HepG2 (cell line): Measurements from ENCODE around the gene CDH13. TPM values are rescaled to one million over a fixed set of nuclear protein-coding genes. Genes with fewer than 3 reads are reported as not detected.

Experiments used
- ATAC-seq: fragments of 200-7000 bp; cut with Tn5 transposase; 3 replicates; pipeline ENCODE4 v1.9.1; 2020; ENCODE audit warnings: mild to moderate bottlenecking, moderate library complexity
- BruUV-seq: library from RNA; stranded (reverse); fragments of 400-500 nt; replicated peaks from 2 replicates; lab custom pipeline; 2021; lab: Mats Ljungman, UMichigan
- CTCF ChIA-PET: fragments of 300-600 bp; formaldehyde crosslinking; extraction: SDS; loops from one replicate; lab custom pipeline; 2021; ENCODE audit warnings: low total read pairs, inconsistent platforms, low intra/inter-chr PET ratio; lab: Yijun Ruan, JAX
- POLR2A ChIA-PET: fragments of 350-600 bp; sonication (Branson Sonifier 250); formaldehyde crosslinking; loops from one replicate; lab custom pipeline; 2020; ENCODE audit warnings: antibody characterized with exemption, inconsistent platforms; lab: Yijun Ruan, JAX
- DNase-seq: peaks from one replicate; pipeline ENCODE4 v3.0.0-alpha.2; 2015; ENCODE audit warnings: low spot score
- FAIRE-seq: peaks from 3 replicates; lab custom pipeline; 2011; peaks lifted over from hg19 to GRCh38; lab: Jason Lieb, UNC
- H2AFZ ChIP-seq: one replicate; pipeline ENCODE4 v1.6.1; 2011; ENCODE audit warnings: low read length, inconsistent platforms
- H3K27ac ChIP-seq: fragments of 300-600 bp; 3 replicates; pipeline ENCODE4 v1.8.0; 2011; ENCODE audit warnings: mixed run types, mild to moderate bottlenecking, mixed read lengths, low read length, inconsistent platforms; ENCODE audit not compliant: insufficient read depth; ENCODE audit errors: extremely low read length
- H3K27me3 ChIP-seq, 2 experiments: fragments of 200-600 bp in 1 of 2; 2 replicates in 1 of 2; 3 replicates in 1 of 2; pipeline versions ENCODE4 v1.6.0 to v1.8.0; 2011; ENCODE audit warnings: low read length in 2 of 2, mild to moderate bottlenecking in 2 of 2, moderate library complexity in 2 of 2, inconsistent platforms in 1 of 2; ENCODE audit not compliant: insufficient read depth in 2 of 2, control insufficient read depth in 1 of 2
- H3K36me3 ChIP-seq, 2 experiments: fragments of 200-600 bp in 1 of 2; replicated peaks in 1 of 2; 2 replicates in 1 of 2; 3 replicates in 1 of 2; pipeline versions ENCODE4 v1.5.1 to v1.8.0; 2011; ENCODE audit warnings: low read length in 2 of 2, inconsistent platforms in 1 of 2; ENCODE audit not compliant: insufficient read depth in 2 of 2, control insufficient read depth in 1 of 2
- H3K4me1 ChIP-seq: 2 replicates; pipeline ENCODE4 v1.5.1; 2012; ENCODE audit warnings: low read length, inconsistent platforms; ENCODE audit not compliant: insufficient read depth
- H3K4me2 ChIP-seq: 2 replicates; pipeline ENCODE4 v1.6.0; 2011; ENCODE audit warnings: low read depth, low read length, inconsistent platforms
- H3K4me3 ChIP-seq, 3 experiments: fragments of 200-600 bp in 1 of 3; sonication (generic), shearing (Covaris generic) in 1 of 3; replicated peaks in 1 of 3; 2 replicates each; pipeline ENCODE4 v1.5.1; 2011 to 2016; ENCODE audit warnings: low read length in 3 of 3, inconsistent platforms in 2 of 3, low read depth in 2 of 3, mild to moderate bottlenecking in 2 of 3, control low read depth in 1 of 3, mixed read lengths in 1 of 3; ENCODE audit not compliant: insufficient read depth in 1 of 3
- H3K79me2 ChIP-seq: one replicate; pipeline ENCODE4 v1.6.1; 2011; ENCODE audit warnings: low read length, inconsistent platforms; ENCODE audit not compliant: insufficient read depth
- H3K9ac ChIP-seq: 2 replicates; pipeline ENCODE4 v1.6.0; 2011; ENCODE audit warnings: mild to moderate bottlenecking, low read depth, low read length, inconsistent platforms; ENCODE audit not compliant: insufficient read depth
- H3K9me3 ChIP-seq: 2 replicates; pipeline ENCODE4 v1.5.1; 2012; ENCODE audit warnings: mild to moderate bottlenecking, low read length
- H4K20me1 ChIP-seq: 2 replicates; pipeline ENCODE4 v1.6.0; 2011; ENCODE audit warnings: inconsistent platforms, mild to moderate bottlenecking, low read length, moderate library complexity; ENCODE audit not compliant: insufficient read depth
- ARID2 ChIP-seq: sonication (generic); formaldehyde crosslinking; IDR thresholded peaks from 2 replicates; pipeline ENCODE4 v1.8.1; 2022; ENCODE audit warnings: mild to moderate bottlenecking, missing genetic modification reagents, borderline replicate concordance
- ATRX ChIP-seq: sonication (generic); formaldehyde crosslinking; IDR thresholded peaks from 2 replicates; pipeline ENCODE4 v1.4.0; 2020; ENCODE audit warnings: missing genetic modification reagents, borderline replicate concordance
- FOXK1 ChIP-seq: sonication (generic); formaldehyde crosslinking; IDR thresholded peaks from 2 replicates; pipeline ENCODE4 v1.4.0; 2020; ENCODE audit warnings: low read depth, missing genetic modification reagents, borderline replicate concordance
- GRHL1 ChIP-seq: sonication (generic); formaldehyde crosslinking; conservative IDR thresholded peaks from 2 replicates; pipeline ENCODE4 v1.8.0; 2022; ENCODE audit warnings: missing genetic modification reagents
- HNF4A ChIP-seq: sonication (generic); formaldehyde crosslinking; IDR thresholded peaks from 2 replicates; pipeline ENCODE4 v1.4.0; 2020; ENCODE audit warnings: missing genetic modification reagents
- JARID2 ChIP-seq: sonication (generic); formaldehyde crosslinking; IDR thresholded peaks from 2 replicates; pipeline ENCODE4 v1.8.1; 2023; ENCODE audit warnings: missing genetic modification reagents, inconsistent platforms; ENCODE audit not compliant: insufficient replicate concordance
- POLR2AphosphoS2 ChIP-seq: IDR thresholded peaks from 2 replicates; pipeline ENCODE4 v1.6.1; 2011; ENCODE audit warnings: low read depth, low read length, improper control_type of control experiment
- POLR2AphosphoS5 ChIP-seq: IDR thresholded peaks from 2 replicates; pipeline ENCODE4 v1.6.1; 2012; ENCODE audit warnings: low read depth, low read length
- TARDBP ChIP-seq: sonication (generic); formaldehyde crosslinking; IDR thresholded peaks from 2 replicates; pipeline ENCODE4 v1.8.0; 2022; ENCODE audit warnings: mild to moderate bottlenecking, missing genetic modification reagents
- TFDP1 ChIP-seq: IDR thresholded peaks from 2 replicates; pipeline ENCODE4 v1.6.1; 2016; ENCODE audit warnings: missing compliant biosample characterization, missing genetic modification reagents, borderline replicate concordance
- U2AF1 ChIP-seq: fragments of 200-400 bp; formaldehyde crosslinking; optimal IDR thresholded peaks from 2 replicates; pipeline ENCODE3; 2017; ENCODE audit warnings: mild to moderate bottlenecking, low read depth, low read length
- ZFP1 ChIP-seq: IDR thresholded peaks from 2 replicates; pipeline ENCODE4 v1.6.1; 2016
- ZFP36L1 ChIP-seq: sonication (generic); formaldehyde crosslinking; IDR thresholded peaks from 2 replicates; pipeline ENCODE4 v1.8.0; 2022; ENCODE audit warnings: mild to moderate bottlenecking, missing genetic modification reagents, moderate library complexity
- ZMAT5 ChIP-seq: sonication (generic); formaldehyde crosslinking; IDR thresholded peaks from 2 replicates; pipeline ENCODE4 v1.5.0; 2020; ENCODE audit warnings: mild to moderate bottlenecking, low read depth, missing genetic modification reagents, borderline replicate concordance
- ZNF251 ChIP-seq: sonication (generic); formaldehyde crosslinking; IDR thresholded peaks from 2 replicates; pipeline ENCODE4 v1.9.0; 2021; ENCODE audit warnings: mild to moderate bottlenecking, missing genetic modification reagents
- ZNF281 ChIP-seq: sonication (generic); formaldehyde crosslinking; IDR thresholded peaks from 2 replicates; pipeline ENCODE4 v1.4.0; 2020; ENCODE audit warnings: missing genetic modification reagents, borderline replicate concordance
- ZNF431 ChIP-seq: sonication (generic); formaldehyde crosslinking; IDR thresholded peaks from 2 replicates; pipeline ENCODE4 v1.9.0; 2022; ENCODE audit warnings: missing genetic modification reagents, low read depth, mild to moderate bottlenecking, borderline replicate concordance
- ZNF652 ChIP-seq: IDR thresholded peaks from 2 replicates; pipeline ENCODE4 v1.6.1; 2016; ENCODE audit warnings: low read depth, borderline replicate concordance
- WGBS: methylation state at CpG from one replicate; pipeline ENCODE4 v1.1.6; 2017; ENCODE audit warnings: low lambda C conversion rate; 5-methylcytosine and 5-hydroxymethylcytosine counted together
- in situ Hi-C: cut with HindIII; loops from 2 replicates; pipeline ENCODE4 v1.10.0; 2017; ENCODE audit warnings: low pct_unique_long_range_greater_than_20kb; ENCODE audit not compliant: extremely low pct_ligation_motif_present
- intact Hi-C: fragments of 100-400 bp; cut with micrococcal nuclease; formaldehyde crosslinking; loops from one replicate; pipeline ENCODE4 v1.10.0; 2022; ENCODE audit not compliant: unreplicated experiment
- polyA plus RNA-seq, 8 experiments: library from polyadenylated mRNA; depleted of rRNA in 3 of 8; stranded (reverse) in 7 of 8; unstranded in 1 of 8; fragments of >200 nt; fragmentation: Illumina TruSeq in 4 of 8; extraction: Trizol in 4 of 8; gene quantifications; 2 replicates each; pipeline versions ENCODE4 v1.2.1 to v1.2.3, GENCODE V29; 2011 to 2016; ENCODE audit warnings: low read depth in 4 of 8, missing spikeins in 1 of 8, mixed read lengths in 1 of 8; ENCODE audit not compliant: insufficient read depth in 1 of 8
- total RNA-seq, 5 experiments: library from RNA; depleted of rRNA; stranded (reverse); fragments of >200 nt; fragmentation: Illumina TruSeq; extraction: Trizol; gene quantifications; 2 replicates each; pipeline ENCODE4 v1.2.3, GENCODE V29; 2016; ENCODE audit warnings: low read depth in 1 of 5

CDH13 gene
- total and polyA plus RNA-seq, 2 of the 13 experiments (the other 11 are each of a cell fraction or from before 2014, with no cell fraction given): not detected

- intact Hi-C loops: no loop called here
- Histone ChIP-seq H3K27ac (no peak overlapping the region), H2AFZ (no peak overlapping the region), H3K79me2 (no peaks in the 10 kb centered on the region), H3K9ac (no peak overlapping the region)
- DNase-seq (no peak), FAIRE-seq (no peak)
- BruUV-seq: no TSS peak
- WGBS: 18% methylated on average over 2 of the region's 2 CpGs
- CTCF ChIA-PET: no interaction called here
- TF ChIP-seq POLR2AphosphoS2 (no peak), HNF4A (CRISPR knock-in tag) (no peak), GRHL1 (CRISPR knock-in tag) (no peak), ZNF281 (CRISPR knock-in tag) (no peak), ZNF251 (no peak), TFDP1 (CRISPR knock-in tag) (no peak), ZNF431 (no peak), ZFP36L1 (CRISPR knock-in tag) (no peak), JARID2 (no peak), ZFP1 (CRISPR knock-in tag) (no peak), ZMAT5 (no peak), TARDBP (no peak), POLR2AphosphoS5 (no peak), ARID2 (CRISPR knock-in tag) (no peak), ZNF652 (CRISPR knock-in tag) (no peak), ATRX (CRISPR knock-in tag) (no peak), U2AF1 (no peak), FOXK1 (CRISPR knock-in tag) (no peak)
- TF ChIP-seq, all 625 proteins: peak for 0
- H3K4me2 ChIP-seq: no peak overlapping the region
- ATAC-seq: no peak
- no peaks in the 10 kb centered on the region for H4K20me1 ChIP-seq
- peaks cover 2% of the 10 kb centered on the region; the same call in 1 of the 2 replicates for H3K4me1 ChIP-seq
- in situ Hi-C loops: no loop called here
- POLR2A ChIA-PET: no interaction called here
- no peaks in the 10 kb centered on the region; a peak in 1 of 5 replicates for H3K27me3 ChIP-seq
- H3K9me3 ChIP-seq: no peaks in the 10 kb centered on the region
- H3K36me3 ChIP-seq: no peaks in the 10 kb centered on the region
- H3K4me3 ChIP-seq: no peak overlapping the region
These were observed 32.0 kb downstream of the CDH13 start for GRCh38 chr16:82658796-82659195.
